Suprapubic skin (tissue), 3 donors: ENCODE measurements around the gene UMAD1.

Experiments used
- CTCF ChIP-seq, 2 donors: fragments of 200-600 bp in 1 of 2; fragments of 450-650 bp in 1 of 2; sonication (generic) in 1 of 2; IDR thresholded peaks; one replicate each; pipeline ENCODE4 v1.5.1; 2016 to 2019; ENCODE audit warnings: antibody characterized with exemption in 2 of 2, mild to moderate bottlenecking in 1 of 2, moderate library complexity in 1 of 2
- POLR2AphosphoS5 ChIP-seq, 3 donors: sonication (generic); formaldehyde crosslinking; IDR thresholded peaks; one replicate each; pipeline ENCODE4 v1.6.1; 2017; ENCODE audit warnings: antibody characterized with exemption in 3 of 3

DNA sequence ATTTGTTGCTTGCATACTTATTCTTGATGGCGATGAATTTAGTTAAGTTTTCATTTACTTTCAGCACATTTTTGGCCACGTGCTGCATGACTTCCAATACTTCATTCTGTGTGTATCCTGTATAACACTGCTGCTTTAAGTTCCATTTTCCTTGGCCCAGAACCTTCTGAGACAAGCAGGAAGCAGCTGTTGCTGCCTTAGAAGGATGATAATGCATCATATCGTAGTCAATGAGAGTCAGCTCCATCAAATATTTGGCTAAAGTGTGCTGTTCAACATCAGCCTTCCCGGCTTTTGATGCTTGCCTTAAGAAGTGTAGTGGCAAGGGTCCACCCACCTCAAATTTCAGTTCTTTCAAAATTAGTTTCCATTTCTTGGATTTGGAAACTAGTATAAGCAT is 268.8 kb downstream of the UMAD1 start:
- TF ChIP-seq POLR2AphosphoS5 (IDR thresholded peaks at IDR 0.05) (no peak), CTCF (IDR thresholded peaks at IDR 0.05) (no peak)
